CD4-positive, alpha-beta T cell treated with Interferon alpha-2 for 1 hour (primary cell): ENCODE results near the gene IL1RAPL1.

ENCODE experiments used
- DNase-seq, 2 donors: peaks; one replicate each; pipeline ENCODE4 v3.0.0-alpha.2; 2020 to 2022

IL1RAPL1 gene

GRCh38 chrX:29947225-29947624 is 1360.0 kb downstream of the IL1RAPL1 start:
- no peak for DNase-seq

DNA sequence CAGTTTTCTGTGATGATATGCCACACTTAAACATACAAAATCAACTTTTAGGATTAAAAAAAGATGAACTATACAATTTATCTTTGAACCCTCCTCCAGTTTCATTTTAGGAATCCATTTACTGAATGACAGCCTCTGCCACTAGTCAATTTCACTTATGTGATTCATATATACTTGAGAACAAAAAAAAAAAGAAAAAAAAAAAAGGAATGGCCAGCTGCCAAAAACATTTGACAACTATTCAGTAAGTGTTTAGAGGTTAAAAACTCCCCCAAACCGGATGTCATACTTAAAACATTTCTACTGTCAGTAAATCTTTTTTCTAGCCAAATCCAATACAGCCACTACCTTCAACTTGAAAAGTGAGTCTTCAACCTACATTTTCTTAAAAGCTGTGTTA is 1361.4 kb downstream of the IL1RAPL1 start:
- DNase-seq, result no peak

DNA sequence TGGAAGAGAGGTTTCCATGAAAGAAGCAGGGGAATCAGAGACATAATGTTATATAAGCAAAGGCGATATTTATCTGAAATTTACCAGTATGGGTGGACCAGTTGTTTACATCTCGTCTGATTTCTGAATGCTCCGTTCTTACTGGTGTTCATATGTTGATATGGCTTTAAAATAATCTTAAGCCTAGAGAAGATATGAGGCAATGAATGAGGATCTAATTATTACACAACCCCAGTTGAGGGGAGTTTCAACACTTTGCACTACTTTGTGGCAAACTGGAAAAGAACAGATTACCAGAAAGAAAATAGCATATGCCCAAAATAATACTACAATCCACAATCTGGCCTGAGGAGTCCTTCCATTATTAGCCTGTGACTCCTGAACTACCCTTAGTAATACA is 1364.8 kb downstream of the IL1RAPL1 start:
- DNase-seq, result no peak

GRCh38 chrX:29962061-29962460 is 1374.8 kb downstream of the IL1RAPL1 start:
- DNase-seq, result no peak

DNA sequence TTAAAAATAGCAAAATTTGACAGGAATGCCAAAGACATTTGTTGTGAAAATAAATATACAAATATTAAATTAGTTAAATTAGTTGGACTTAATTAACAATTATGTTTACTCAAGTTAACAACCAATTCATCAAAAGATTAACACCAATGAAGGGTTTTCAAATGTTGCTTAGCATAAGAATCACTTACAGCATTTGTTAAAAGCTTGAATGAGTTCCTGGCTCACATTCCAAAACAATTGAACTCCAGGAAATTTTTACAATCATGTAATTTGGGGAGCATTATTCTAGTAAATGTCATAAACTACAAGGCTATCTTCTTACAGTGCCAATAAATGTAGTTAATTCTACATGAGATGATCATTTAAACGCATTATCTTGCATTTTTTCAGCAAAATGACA is 1378.4 kb downstream of the IL1RAPL1 start:
- DNase-seq, result no peak

GRCh38 chrX:29992083-29992482 is 1404.8 kb downstream of the IL1RAPL1 start:
- no peak for DNase-seq

DNA sequence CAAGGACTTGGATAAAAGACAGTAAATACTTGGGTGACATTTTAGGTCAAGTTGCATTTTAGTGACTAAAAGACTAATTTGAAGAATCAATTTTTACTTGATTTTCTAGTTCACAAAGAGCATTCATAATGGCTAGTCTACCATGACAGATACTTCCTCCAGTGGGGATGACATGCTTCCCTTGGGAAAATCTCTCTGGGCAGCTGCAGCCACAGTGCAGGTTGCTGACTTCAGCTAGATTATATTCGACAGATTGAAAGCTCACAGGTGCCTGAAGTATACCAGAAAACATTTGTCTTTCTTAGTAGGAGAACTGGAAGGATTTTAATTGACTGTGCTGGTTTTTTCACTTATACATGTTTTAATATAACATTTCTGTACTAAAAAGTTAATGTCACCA is 1418.6 kb downstream of the IL1RAPL1 start:
- no peak for DNase-seq
